Loucy (cell line): ENCODE data around the gene EPB41.

Experiments used
- CTCF ChIP-seq: fragments of 200-600 bp; sonication (generic); conservative IDR thresholded peaks from 2 replicates; pipeline ENCODE4 v1.5.1; 2014; ENCODE audit warnings: mild to moderate bottlenecking, antibody characterized with exemption, low read length
- EZH2phosphoT487 ChIP-seq: fragments of 200-600 bp; IDR thresholded peaks from 2 replicates; pipeline ENCODE4 v1.6.1; 2018; ENCODE audit warnings: antibody characterized with exemption, mild to moderate bottlenecking, moderate library complexity, borderline replicate concordance

GRCh38 chr1:29167904-29168303, 253.5 kb downstream of the EPB41 start:
- no peak for TF ChIP-seq CTCF
- TF ChIP-seq EZH2phosphoT487: no peak
